ENCODE data around the gene AMT. TPM values are rescaled to one million over a fixed set of nuclear protein-coding genes. Genes with fewer than 3 reads are reported as not detected.
A peak's percentile ranks its signal among the peaks of the same experiment; 100 is the strongest.

The AMT gene, protein sequence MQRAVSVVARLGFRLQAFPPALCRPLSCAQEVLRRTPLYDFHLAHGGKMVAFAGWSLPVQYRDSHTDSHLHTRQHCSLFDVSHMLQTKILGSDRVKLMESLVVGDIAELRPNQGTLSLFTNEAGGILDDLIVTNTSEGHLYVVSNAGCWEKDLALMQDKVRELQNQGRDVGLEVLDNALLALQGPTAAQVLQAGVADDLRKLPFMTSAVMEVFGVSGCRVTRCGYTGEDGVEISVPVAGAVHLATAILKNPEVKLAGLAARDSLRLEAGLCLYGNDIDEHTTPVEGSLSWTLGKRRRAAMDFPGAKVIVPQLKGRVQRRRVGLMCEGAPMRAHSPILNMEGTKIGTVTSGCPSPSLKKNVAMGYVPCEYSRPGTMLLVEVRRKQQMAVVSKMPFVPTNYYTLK
- 10 to 100 TPM; 10.0 to 10.3 TPM for total RNA-seq

DNA sequence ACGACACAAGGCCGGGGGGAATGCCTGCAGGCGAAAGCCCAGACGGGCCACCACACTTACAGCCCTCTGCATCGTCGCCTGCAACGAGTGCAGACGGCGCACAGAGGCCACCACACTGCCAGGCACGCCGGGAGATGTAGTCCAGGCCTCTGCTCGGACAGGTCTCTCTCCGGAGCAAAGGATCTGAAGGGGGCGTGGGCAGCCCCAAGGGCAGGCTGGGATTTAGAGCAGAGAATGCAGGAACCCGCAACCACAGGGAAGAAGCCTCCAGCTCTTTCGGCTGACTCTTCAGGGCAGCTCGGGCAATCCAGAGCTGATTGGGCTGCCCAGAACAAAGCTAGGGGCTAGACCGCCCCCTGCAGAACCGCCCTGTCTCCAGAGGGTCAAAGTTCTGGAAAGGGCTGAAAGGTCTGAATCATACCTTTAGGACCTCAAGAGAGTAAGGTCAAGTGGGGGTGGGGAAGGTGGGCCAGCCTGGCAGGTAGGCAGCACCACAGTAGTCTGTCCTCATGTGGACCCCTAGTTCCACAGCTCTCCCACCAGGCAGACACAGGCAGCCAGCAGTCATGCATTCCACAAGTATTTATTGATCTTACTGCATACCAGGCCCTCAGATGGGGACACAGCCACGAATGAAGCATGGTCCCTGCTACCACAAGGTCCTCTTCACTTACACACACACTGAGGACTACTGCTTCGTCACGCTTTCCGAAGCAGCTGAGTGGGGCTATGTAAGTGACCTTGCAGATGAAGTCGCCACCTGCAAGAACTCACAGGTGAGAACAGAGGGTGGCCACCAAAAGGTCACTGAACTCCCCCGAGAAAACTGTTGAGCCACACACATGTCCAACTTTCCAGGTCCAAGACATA, at the start of gene AMT:
Gene AMT, minus strand, starts transcription at position 95 of the 870 bp plus-strand sequence. Its CDS starts 23 bp downstream, at position 72.
- POLR2A ChIA-PET: interaction anchor here (1.6 to 2.8 kb wide), 2 partner anchors 10 to 82 kb away, joined by 5 to 15 read pairs; partner anchors contain the start of genes RHOA and TCTA
- DNase-seq (no peak), ATAC-seq (ENCODE audit: low read depth) (peak; percentile 18)
- peak within 1 kb of the TSS; percentile 75 for H3K27ac Mint-ChIP-seq
- H3K4me3 Mint-ChIP-seq: peak within 1 kb of the TSS; percentile 8
- peaks cover 38% of the 10 kb centered on the region for H3K36me3 Mint-ChIP-seq
- peaks cover 33% of the 10 kb centered on the region for H3K4me1 Mint-ChIP-seq
- H3K9me3 Mint-ChIP-seq: no peaks in the 10 kb centered on the region
- H3K27me3 Mint-ChIP-seq: no peaks in the 10 kb centered on the region

DNA sequence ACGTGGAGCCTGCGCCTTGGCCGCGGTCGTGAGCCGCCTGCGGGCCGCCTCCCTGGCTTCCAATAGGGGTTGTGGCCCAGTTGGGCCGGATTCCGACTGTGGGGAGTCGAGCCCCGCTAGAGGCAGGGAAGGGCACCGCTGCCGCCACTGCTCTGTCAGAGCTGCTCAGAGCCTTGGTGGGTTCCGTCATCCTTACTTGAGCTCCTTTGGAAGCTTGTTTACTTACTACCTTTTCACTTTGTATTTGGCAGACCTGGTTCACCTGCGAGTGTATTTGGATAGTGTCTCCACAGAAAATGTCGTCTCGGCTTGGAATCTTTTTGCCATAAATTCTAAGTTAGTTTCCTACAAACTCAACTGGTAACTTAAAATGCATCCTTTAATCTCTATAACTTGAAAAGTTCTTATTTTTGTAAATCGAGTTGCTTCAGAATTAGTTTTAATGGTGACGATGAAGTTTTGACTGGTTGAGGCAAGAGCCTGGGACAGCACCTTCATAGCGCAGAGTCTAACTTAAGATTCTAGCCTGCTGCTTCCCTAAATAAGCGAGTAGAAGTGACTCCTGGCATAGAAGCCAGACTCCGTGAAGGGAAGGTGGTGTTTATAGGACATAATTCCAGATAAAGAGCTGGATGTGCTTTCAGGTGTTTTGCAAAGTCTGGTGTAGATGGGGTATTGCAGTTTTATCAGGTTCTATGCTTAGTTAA, 48.6 kb upstream of the AMT start:
- POLR2A ChIA-PET: interaction anchor here (0.6 to 2.0 kb wide), 11 partner anchors 11 to 377 kb away, joined by 3 to 13 read pairs (median 4); partner anchors contain the start of genes QRICH1, RHOA, TCTA and USP19
- H3K4me1 Mint-ChIP-seq: peaks cover 25% of the 10 kb centered on the region
- peak; percentile 27 for ATAC-seq (ENCODE audit: low read depth)
- no peaks in the 10 kb centered on the region for H3K9me3 Mint-ChIP-seq
- H3K4me3 Mint-ChIP-seq: peak overlapping the region; percentile 88
- H3K27me3 Mint-ChIP-seq: no peaks in the 10 kb centered on the region
- H3K27ac Mint-ChIP-seq: peak overlapping the region; percentile 79
- H3K36me3 Mint-ChIP-seq: peaks cover 22% of the 10 kb centered on the region
- no peak for DNase-seq

DNA sequence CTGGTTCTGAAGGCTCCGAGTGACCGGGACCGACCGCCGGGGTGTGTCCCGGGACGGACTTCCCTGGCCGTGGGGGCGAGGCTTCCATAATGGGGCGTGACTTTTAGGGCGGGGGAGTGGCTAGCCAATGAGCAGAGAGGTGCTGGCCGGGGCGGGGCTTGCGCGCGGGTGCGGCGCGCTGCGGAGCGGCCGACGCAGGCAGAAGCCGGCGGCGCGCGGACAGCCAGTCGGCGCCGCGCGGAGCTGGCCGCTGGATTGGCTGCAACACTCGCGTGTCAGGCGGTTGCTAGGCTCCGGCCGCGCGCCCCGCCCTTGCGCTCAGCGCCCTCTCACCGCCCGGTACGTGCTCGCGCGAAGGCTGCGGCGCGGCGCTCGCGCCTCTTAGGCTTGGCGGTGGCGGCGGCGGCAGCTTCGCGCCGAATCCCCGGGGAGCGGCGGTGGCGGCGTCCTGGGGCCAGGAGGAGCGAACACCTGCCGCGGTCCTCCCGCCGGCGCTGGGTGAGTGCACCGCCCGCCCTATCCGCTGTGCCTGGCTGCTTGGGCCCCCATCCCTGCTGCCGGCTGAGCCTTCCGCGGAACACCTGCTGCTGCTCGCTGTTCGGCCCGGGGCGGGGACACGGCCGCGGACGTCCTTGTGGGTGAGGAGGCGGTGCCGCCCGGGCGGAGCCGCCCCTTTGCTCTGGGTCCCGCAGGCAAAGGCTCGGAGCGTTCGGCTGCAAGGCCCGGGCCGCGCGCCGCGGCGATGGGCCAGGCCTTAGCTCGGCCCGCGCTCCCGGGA, 47.9 kb upstream of the AMT start, which contains the start of gene DAG1:
Gene DAG1, plus strand, starts transcription at position 332 of the 778 bp plus-strand sequence. CDS start 40,268 bp downstream, outside the sequence.
- Mint-ChIP-seq H3K9me3 (no peaks in the 10 kb centered on the region), H3K27ac (peak within 1 kb of the TSS; percentile 87), H3K4me1 (peaks cover 20% of the 10 kb centered on the region), H3K27me3 (no peaks in the 10 kb centered on the region), H3K36me3 (peaks cover 15% of the 10 kb centered on the region), H3K4me3 (peak within 1 kb of the TSS; percentile 88)
- POLR2A ChIA-PET: interaction anchor here (0.5 to 2.0 kb wide), 16 partner anchors 10 to 480 kb away, joined by 3 to 13 read pairs (median 4); partner anchors contain the start of genes QRICH1, RHOA, TCTA and USP19
- peak; percentile 89 for ATAC-seq (ENCODE audit: low read depth)
- DNase-seq: peak; percentile 97

DNA sequence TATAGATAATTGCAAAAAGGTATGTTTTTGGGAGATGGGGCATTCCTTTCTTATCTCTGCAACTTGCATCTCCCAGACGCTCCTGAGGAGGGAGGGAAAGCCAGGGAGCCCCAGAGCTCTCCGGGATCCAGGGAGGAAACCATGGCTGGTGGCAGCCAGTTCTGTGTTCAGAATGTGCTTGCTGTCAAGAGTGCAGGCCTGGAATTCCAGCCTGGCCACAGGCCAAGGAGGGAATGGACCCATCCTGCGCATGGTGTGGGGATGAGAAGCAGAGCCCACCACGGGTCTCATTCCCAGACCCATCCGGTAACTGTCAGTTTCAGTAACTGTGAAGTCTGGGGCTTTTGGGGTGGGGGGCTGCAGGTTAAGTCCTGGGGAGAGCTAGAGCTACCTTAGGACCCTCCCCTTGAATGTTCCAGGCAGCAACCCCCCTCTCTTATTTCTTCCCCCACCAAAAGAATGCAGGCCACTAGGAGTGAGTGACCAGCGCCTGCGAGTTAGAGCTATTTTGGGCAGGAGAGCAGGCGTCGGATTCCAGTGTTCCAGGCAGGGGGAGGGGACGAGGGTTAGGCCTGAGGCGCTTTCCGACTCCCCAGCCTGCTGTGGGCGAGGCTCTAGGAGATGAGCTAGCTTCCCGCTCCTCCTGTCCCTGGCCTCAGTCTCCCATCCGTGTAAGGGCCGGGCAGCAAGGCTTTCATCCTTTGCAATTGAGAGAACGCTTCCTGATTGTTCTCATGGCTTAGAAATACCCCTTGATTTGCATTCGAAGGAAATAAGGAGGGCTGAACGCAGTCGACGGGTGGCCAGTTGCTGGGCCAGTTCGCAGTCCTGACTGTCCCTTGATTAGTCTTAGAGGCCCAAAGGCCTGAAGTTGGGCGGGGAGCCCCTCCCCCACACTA, 47.0 kb upstream of the AMT start:
- DNase-seq (no peak), ATAC-seq (ENCODE audit: low read depth) (no peak)
- Mint-ChIP-seq H3K9me3 (no peaks in the 10 kb centered on the region), H3K27me3 (no peaks in the 10 kb centered on the region), H3K4me3 (peak overlapping the region; percentile 85), H3K27ac (peak overlapping the region; percentile 87), H3K4me1 (peaks cover 20% of the 10 kb centered on the region), H3K36me3 (peaks cover 14% of the 10 kb centered on the region)
- POLR2A ChIA-PET: interaction anchor here (0.5 to 2.0 kb wide), 13 partner anchors 9 to 481 kb away, joined by 3 to 13 read pairs (median 4); partner anchors contain the start of genes QRICH1, RHOA, TCTA and USP19

DNA sequence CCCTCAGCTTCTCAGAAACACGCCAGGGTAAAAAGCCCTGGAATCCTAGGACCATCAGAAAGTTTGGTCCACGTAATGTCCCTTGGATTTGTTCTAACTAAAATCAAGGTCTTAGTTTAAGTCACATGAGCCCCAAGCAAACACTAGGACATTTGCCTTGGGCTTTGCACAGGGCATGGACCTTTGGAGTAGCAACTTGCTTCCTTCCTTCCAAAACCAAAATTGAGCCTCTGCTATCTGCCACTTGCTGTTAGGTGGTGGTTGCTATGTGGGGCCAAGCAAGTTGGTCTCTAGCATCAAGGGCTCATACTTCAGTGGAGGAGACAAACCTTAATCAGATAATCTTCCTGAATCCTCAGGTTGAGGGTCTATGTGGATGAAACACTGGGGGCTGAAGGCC, 43.8 kb upstream of the AMT start:
- Mint-ChIP-seq H3K4me1 (peaks cover 8% of the 10 kb centered on the region), H3K4me3 (no peak overlapping the region), H3K9me3 (no peaks in the 10 kb centered on the region), H3K27ac (no peak overlapping the region), H3K27me3 (no peaks in the 10 kb centered on the region), H3K36me3 (no peaks in the 10 kb centered on the region)
- no peak for DNase-seq
- ATAC-seq (ENCODE audit: low read depth): no peak
- POLR2A ChIA-PET: no interaction called here

DNA sequence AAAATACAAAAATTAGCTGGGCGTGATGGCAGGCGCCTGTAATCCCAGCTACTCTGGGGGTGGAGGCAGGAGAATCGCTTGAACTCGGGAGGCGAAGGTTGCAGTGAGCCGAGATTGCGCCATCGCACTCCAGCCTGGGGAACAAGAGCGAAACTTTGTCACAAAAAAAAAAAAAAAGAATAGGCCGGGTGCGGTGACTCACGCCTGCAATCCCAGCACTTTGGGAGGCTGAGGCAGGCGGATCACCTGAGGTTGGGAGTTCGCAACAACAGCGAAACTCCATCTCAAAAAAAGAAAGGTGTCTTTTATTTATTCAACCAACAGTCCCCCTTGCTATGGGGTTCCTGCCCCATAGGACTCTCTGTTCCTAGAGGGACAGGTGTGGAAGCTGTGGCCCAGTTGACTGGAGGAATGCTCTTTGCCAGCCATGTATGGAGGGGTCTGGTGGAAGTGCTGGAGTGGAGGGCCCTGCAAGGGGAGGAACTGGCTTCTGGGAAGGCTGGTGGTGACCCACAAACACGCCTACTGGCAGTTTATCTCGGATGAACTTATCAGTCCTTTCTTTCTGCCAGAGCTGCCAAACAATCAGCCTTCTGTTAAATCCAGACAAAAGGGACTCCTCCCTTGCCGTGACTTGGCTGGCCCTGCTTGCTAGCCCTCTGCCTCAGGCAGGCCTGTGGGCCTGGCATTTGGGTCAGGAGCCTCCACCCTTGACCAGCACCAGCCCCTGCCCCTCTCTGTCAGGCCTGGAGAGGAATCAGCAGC, 43.2 kb upstream of the AMT start:
- Mint-ChIP-seq H3K9me3 (no peaks in the 10 kb centered on the region), H3K27me3 (no peaks in the 10 kb centered on the region)
- POLR2A ChIA-PET: no interaction called here

DNA sequence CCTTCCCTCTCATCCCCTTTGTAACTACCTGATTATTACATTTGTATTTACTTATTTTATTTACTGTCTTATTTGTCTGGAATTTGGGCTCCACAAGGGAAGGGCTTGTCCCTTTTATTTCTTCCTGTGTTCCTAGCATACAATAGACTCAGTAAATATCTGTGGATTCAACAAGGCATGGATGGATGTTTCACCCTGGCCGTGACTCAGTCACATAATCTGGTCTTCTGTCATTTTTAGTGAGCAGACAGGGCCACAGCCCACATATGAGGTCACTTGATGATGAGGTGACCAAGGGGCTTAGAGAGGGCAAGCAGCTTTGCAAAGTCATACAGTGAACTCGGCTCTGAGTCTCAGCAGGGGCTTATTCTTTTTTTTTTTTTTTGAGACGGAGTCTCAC, 39.9 kb upstream of the AMT start:
- no peaks in the 10 kb centered on the region for H3K4me1 Mint-ChIP-seq
- ATAC-seq (ENCODE audit: low read depth): no peak
- DNase-seq: no peak
- peaks cover 2% of the 10 kb centered on the region for H3K27me3 Mint-ChIP-seq
- no peak overlapping the region for H3K4me3 Mint-ChIP-seq
- POLR2A ChIA-PET: no interaction called here
- no peaks in the 10 kb centered on the region for H3K9me3 Mint-ChIP-seq
- no peaks in the 10 kb centered on the region for H3K36me3 Mint-ChIP-seq
- no peak overlapping the region for H3K27ac Mint-ChIP-seq

More for the DNA sequence above, 43.2 kb upstream of the AMT start:
- peaks cover 4% of the 10 kb centered on the region for H3K4me1 Mint-ChIP-seq
- no peak overlapping the region for H3K27ac Mint-ChIP-seq
- no peak for ATAC-seq (ENCODE audit: low read depth)
- DNase-seq: no peak
- no peaks in the 10 kb centered on the region for H3K36me3 Mint-ChIP-seq
- no peak overlapping the region for H3K4me3 Mint-ChIP-seq

DNA sequence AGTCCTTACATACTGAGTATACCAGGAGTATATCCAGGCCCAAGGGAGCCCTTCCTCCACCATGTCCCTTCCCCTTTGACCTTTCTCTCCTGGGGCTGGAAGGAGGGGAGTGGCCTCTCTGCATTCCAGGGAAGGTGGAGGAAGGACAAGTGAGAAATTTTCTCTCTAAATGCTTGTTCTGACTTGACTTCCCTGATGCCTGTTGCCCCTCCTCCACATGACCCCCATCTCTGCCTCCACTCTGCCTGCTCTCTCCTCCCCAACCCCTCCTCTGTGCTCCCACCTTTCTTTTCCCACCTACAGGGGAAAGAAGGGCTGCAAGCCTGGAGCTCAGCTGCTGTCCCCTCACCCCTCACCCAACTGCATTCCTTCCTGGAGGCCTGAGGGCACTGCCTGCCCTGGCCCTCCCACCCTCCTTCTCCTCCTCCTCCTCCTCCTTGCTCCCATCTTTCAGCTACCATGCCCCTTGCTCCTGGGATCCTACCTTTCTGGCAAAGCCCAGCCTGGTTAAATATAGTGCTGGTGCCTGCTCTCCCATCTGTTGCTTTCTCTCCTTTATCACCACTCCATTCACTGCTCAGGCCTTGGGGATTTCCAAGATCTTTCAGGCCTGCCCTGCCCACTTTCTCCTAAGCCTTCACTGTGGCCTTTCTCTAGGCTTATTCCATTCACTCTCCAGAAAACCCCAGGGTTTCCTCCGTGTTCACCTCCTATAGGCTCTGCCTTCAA, 39.3 kb upstream of the AMT start:
- peak overlapping the region; percentile 13 for H3K27ac Mint-ChIP-seq
- no peaks in the 10 kb centered on the region for H3K36me3 Mint-ChIP-seq
- H3K27me3 Mint-ChIP-seq: peaks cover 2% of the 10 kb centered on the region
- H3K4me1 Mint-ChIP-seq: no peaks in the 10 kb centered on the region
- H3K9me3 Mint-ChIP-seq: no peaks in the 10 kb centered on the region
- no peak overlapping the region for H3K4me3 Mint-ChIP-seq
- POLR2A ChIA-PET: no interaction called here
- DNase-seq (no peak), ATAC-seq (ENCODE audit: low read depth) (no peak)

DNA sequence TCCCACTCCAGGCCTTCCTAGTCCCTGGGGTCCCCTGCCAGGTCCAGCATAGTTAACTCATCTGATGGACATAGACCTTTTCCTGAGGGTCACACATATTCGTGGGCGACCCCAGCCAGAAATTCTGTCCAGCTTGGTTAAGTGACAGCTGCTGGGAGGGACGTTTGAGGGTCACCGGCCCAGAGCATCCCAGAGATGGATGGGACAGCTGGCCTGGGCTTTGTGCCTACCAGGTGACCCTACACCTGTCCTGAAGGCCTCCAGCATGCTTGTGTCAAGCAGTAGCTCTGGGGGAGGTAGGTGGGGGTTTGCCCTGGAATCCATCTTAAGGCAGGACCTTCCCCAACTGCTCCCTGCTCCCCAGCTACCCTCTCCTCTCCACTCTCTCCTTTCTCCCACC, 38.7 kb upstream of the AMT start:
- H3K36me3 Mint-ChIP-seq: no peaks in the 10 kb centered on the region
- POLR2A ChIA-PET: interaction anchor here (0.5 to 1.4 kb wide), 2 partner anchors 9 to 30 kb away, joined by 3 to 5 read pairs; partner anchors contain the start of gene DAG1
- ATAC-seq (ENCODE audit: low read depth): no peak

DNA sequence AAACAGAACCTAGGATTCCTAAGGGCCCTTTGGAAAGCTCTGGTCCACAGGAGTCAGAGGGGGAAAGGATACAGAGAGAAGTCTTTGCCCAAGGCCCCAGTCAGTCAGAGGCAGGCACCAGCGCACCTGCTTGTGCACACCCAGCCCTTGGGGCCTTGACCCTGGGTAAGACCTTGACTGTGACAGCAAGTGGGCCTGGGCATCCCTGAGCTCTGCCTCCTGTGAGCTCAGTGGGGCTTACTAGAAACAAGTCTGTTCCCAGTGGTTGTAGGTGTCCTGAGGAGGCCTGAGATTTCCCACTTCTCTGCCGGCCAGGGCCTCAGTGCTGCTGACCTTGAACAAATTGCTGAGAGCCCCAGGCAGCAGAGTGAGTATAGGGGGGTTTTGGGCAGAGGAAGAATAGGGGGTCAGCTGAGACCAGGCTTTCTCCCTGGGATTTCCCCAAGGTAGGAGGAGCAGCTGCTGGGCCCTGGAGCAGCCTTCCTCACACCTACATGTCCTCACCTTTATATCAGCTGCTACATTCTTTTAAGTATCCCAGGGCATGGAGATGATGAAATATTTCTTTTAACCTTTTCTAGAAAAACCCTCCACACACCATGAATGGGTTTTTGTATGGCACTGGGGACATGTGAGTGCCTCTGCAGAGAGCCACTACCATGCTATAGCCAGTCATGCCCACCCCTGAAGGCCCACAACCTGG, 38.1 kb upstream of the AMT start:
- no peaks in the 10 kb centered on the region for H3K36me3 Mint-ChIP-seq
- no peak overlapping the region for H3K4me3 Mint-ChIP-seq
- DNase-seq (no peak), ATAC-seq (ENCODE audit: low read depth) (no peak)
- no peak overlapping the region for H3K27ac Mint-ChIP-seq
- H3K27me3 Mint-ChIP-seq: peaks cover 2% of the 10 kb centered on the region
- H3K4me1 Mint-ChIP-seq: no peaks in the 10 kb centered on the region
- H3K9me3 Mint-ChIP-seq: no peaks in the 10 kb centered on the region
- POLR2A ChIA-PET: interaction anchor here (0.5 to 1.4 kb wide), 2 partner anchors 9 to 30 kb away, joined by 3 to 5 read pairs; partner anchors contain the start of gene DAG1

More for the DNA sequence above, 38.7 kb upstream of the AMT start:
- H3K27me3 Mint-ChIP-seq: peaks cover 2% of the 10 kb centered on the region
- no peaks in the 10 kb centered on the region for H3K9me3 Mint-ChIP-seq
- DNase-seq: no peak
- no peak overlapping the region for H3K27ac Mint-ChIP-seq
- no peaks in the 10 kb centered on the region for H3K4me1 Mint-ChIP-seq
- no peak overlapping the region for H3K4me3 Mint-ChIP-seq
